NCI-H748 (cell line): ENCODE measurements around the gene EPHA1.

Experiments used
- DNase-seq: peaks from one replicate; lab custom pipeline; 2025; ENCODE audit not compliant: unreplicated experiment; lab: John Stamatoyannopoulos, UW

Gene EPHA1

DNA sequence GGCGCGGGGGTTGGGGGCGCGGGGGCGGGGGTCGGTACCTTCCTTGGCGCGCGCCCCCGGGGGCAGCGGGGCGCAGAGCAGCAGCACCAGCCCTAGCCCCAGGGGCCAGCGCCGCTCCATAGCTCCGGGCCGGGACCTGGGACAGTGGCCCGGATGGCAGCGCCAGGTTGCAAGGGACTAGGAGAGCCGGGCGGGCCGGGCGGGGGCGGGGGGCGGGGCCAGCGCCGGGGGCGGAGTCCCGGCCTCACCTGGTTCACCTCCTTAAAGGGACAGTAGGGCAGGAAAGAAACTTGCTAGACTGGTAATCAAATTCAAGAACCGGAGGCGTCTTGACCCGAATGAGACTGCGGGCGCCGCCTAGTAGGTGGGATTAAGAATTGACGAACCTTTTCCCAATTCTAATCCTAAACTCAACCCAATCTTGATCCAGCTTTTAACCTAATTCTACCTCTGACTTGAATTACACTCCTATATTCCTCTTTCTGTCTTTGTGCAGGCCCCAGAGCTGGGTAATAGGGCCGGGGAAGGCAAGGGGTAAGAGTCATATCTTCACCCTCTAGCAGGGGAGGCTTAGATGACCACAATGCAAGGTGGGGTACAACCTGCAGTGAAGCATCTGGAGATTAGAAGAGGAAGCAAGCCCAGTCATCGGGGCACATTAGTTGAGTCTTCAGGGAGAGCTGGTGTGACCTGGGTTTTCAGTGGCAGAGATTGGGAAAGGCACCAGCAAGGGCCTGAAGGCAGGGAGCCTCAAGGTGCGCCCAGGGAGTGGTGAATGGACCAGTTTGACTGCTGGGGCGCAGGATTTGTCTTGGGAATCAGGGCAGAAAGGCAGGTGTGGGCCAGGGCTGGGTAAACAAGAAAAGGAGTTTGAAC is at the start of gene EPHA1:
EPHA1 (minus strand) TSS at position 171 of the 876 bp plus-strand sequence; CDS start at position 120, 51 bp downstream.
- DNase-seq = peak; percentile 74

- no peak for DNase-seq
Measured at GRCh38 chr7:143458263-143458662, 49.6 kb upstream of the EPHA1 start.

GRCh38 chr7:143456992-143457793 is 48.5 kb upstream of the EPHA1 start:
- no peak for DNase-seq

DNA sequence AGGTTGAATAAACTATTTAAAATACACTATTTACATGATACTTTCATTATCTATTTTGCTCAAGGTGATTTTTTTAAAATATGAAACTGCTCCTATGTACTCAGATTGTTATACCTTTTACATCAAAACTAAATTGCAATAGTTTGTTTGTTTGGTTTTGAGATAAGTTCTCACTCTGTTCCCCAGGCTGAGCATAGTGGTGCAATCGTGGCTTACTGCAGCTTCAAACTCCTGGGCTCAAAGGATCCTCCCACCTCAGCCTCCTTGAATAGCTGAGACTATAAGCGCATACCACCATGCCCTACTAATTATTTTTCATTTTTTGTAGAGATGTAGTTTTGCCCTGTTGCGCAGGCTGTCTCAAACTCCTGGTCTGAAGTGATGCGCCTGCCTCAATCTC is 47.3 kb upstream of the EPHA1 start:
- DNase-seq = no peak

- DNase-seq = no peak
Measured at GRCh38 chr7:143455491-143455890, 46.8 kb upstream of the EPHA1 start.

GRCh38 chr7:143454091-143454680 is 45.5 kb upstream of the EPHA1 start:
- DNase-seq = no peak

GRCh38 chr7:143452495-143452894 is 43.8 kb upstream of the EPHA1 start:
- DNase-seq = no peak

- DNase-seq = no peak
Measured at GRCh38 chr7:143451746-143452145, 43.1 kb upstream of the EPHA1 start.

DNA sequence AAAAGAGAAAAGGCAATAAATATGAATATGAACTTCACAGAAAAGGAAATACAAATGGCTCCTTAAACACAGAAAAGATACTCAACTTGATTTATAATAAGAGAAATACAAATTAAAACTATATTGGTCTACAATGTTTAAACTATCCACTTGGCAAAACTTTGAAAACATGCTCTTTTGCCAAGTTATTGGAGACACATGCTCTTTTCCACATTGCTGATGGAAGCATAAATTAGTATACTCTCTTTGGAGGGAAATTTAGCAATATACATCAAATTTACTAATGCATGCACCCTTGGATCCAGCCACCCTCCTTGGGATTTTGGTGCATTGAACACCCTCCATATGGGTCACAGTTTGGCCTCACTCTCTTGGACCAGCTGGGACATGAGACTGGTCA is 42.5 kb upstream of the EPHA1 start:
- DNase-seq = no peak

GRCh38 chr7:143449793-143450192 is 41.1 kb upstream of the EPHA1 start:
- DNase-seq = no peak

DNA sequence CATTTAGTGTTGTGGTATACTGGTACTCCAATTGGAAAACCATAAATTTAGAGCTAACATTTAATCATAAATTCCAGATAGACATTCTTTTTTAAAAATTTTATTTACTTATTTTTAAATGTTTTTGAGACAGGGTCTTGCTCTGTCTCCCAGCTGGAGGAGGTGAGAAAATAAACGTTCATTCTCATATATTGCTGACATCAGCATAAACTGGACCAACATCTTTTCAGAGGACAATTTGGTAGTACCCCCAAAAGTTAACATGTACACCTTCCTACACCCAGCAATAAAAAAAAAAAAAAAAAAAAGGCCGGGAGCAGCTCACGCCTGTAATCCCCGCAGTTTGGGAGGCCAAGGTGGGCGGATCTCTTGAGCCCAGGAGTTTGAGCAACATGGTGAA is 39.8 kb upstream of the EPHA1 start:
- no peak for DNase-seq

GRCh38 chr7:143447466-143447865 is 38.8 kb upstream of the EPHA1 start:
- no peak for DNase-seq

- DNase-seq = no peak
Measured at GRCh38 chr7:143444785-143445184, 36.1 kb upstream of the EPHA1 start.

DNA sequence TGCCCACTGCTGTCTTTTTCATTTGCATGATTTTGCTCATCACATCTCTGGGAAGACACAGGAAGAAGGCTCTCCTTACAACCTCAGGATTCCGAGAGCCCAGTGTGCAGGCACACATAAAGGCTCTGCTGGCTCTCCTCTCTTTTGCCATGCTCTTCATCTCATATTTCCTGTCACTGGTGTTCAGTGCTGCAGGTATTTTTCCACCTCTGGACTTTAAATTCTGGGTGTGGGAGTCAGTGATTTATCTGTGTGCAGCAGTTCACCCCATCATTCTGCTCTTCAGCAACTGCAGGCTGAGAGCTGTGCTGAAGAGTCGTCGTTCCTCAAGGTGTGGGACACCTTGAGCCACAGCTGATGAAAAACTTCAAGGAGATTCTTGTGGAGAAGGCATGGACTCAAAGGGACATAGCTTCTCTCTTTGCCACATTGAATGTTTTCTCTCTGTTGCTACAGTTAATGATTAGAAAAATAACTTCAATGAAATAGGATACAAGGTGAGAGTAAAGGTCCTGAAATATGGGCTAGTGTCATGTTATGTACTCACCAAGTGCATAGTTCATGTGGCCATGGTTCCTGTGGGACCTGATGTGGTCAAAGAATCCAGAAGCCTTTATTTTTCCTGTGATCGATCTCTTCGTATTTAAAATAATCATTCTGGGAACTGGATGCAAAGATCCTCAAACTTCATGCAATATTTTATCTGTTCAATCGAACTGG is 35.6 kb upstream of the EPHA1 start:
- no peak for DNase-seq

DNA sequence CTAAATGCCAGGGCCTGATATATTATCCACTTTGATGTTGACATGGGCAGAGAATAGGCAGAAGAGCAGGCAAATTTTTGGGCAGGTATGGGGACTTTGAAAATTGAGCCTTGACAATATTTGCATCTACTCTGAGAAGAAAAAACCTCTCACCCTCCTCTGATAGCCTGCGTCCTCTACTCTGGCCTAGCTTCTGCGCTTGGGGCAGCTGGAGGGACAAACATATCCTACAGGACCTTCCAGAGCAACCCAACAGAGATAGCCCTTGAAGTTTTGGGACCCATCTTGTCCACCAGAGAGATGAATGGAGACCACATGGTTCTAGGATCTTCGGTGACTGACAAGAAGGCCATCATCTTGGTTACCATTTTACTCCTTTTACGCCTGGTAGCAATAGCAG is 34.5 kb upstream of the EPHA1 start, which contains the start of gene TAS2R60:
TAS2R60 (plus strand) TSS at position 301 of the 400 bp plus-strand sequence; CDS start at position 301, 0 bp downstream.
- DNase-seq = no peak

GRCh38 chr7:143439866-143440265 is 31.2 kb upstream of the EPHA1 start:
- no peak for DNase-seq

- no peak for DNase-seq
Measured at GRCh38 chr7:143437578-143437977, 28.9 kb upstream of the EPHA1 start.

DNA sequence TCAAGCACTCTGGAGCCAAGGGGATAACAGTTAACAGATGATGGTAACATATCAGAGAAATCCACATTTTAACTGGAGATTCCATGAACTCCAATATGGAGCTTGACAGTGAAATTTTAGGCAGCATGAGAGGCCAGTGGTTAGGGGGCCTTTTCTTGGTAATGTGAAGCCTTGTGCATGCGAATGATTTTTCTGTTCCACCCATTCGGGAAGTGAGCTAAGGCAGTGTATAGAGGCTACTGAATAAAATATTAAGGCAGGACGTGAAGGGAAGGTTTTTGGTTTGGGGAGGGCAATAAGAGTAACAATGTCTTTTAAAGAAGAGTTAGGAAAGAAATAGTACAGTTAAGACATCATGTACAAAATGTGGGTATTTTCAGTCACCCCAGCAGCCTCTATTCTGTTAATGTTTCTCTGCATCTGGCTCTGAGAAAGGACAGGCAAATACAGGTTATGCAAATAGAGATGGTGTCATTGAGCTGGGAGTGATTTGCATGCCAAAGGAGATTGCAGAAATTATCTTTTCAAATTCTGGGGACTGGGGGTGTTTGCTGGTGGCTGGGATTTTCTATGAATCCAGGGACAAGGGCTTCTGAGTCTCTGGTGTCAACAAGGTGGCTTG is 27.8 kb upstream of the EPHA1 start:
- no peak for DNase-seq

GRCh38 chr7:143435266-143435665 is 26.6 kb upstream of the EPHA1 start:
- DNase-seq = no peak

DNA sequence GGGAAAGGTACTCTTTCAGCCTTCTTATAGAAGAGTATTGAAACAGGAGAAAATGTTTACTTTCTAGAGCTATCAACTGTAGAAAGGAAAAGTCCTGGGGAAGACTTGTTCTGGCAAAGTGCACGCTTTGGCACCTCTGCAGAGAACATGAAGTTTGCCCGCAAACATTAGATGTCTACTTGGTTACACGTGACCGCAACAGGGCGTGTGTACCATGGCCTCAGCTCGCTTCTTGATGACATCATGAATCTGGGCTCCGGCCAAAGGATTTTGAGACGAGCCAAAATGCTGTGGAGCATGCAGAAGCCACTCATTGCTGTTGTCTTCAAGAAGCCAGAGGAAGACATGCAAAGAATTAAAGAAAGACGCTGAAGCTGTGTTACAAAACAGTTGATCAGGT is 26.0 kb upstream of the EPHA1 start:
- DNase-seq = peak; percentile 17
